HG03196 (cell line): ENCODE measurements around the gene SCN8A.
"Not testable (repeated sequence)": the region's sequence is repeated elsewhere in the genome, so short reads cannot be mapped to it uniquely, and the experiment has no call there.

Source experiments
- ATAC-seq: cut with Tn5 transposase; IDR thresholded peaks from one replicate; pipeline ENCODE4 v1.9.1; 2021; ENCODE audit not compliant: unreplicated experiment

The SCN8A gene

GRCh38 chr12:51591016-51591901 is at the start of gene SCN8A:
TSS of gene SCN8A (plus strand) at chr12:51591233. CDS start at chr12:51662818, 71,585 bp downstream.
- ATAC-seq: no peak

GRCh38 chr12:51546097-51546496 is 44.9 kb upstream of the SCN8A start:
- ATAC-seq: no peak

- ATAC-seq: no peak
Observed at GRCh38 chr12:51547606-51548005, 43.4 kb upstream of the SCN8A start.

- ATAC-seq: no peak
Observed at GRCh38 chr12:51548241-51548640, 42.8 kb upstream of the SCN8A start.

- no peak for ATAC-seq
Observed at GRCh38 chr12:51549637-51550036, 41.4 kb upstream of the SCN8A start.

- ATAC-seq: not testable (repeated sequence)
Observed at GRCh38 chr12:51568271-51569032, 22.6 kb upstream of the SCN8A start.

GRCh38 chr12:51579321-51579850 is 11.6 kb upstream of the SCN8A start:
- no peak for ATAC-seq

GRCh38 chr12:51589060-51589459 is 2.0 kb upstream of the SCN8A start:
- ATAC-seq: no peak

GRCh38 chr12:51589557-51590176 is 1.4 kb upstream of the SCN8A start:
- no peak for ATAC-seq

GRCh38 chr12:51590347-51591015 is 552 bp upstream of the SCN8A start:
- ATAC-seq: no peak

- ATAC-seq: no peak
Observed at GRCh38 chr12:51592034-51592705, 1.1 kb downstream of the SCN8A start.

GRCh38 chr12:51593021-51593420 is 2.0 kb downstream of the SCN8A start:
- no peak for ATAC-seq

- ATAC-seq: no peak
Observed at GRCh38 chr12:51593539-51593938, 2.5 kb downstream of the SCN8A start.

- no peak for ATAC-seq
Observed at GRCh38 chr12:51598156-51598555, 7.1 kb downstream of the SCN8A start.

- no peak for ATAC-seq
Observed at GRCh38 chr12:51600721-51601120, 9.7 kb downstream of the SCN8A start.

- ATAC-seq: no peak
Observed at GRCh38 chr12:51601241-51601640, 10.2 kb downstream of the SCN8A start.

GRCh38 chr12:51605896-51606295 is 14.9 kb downstream of the SCN8A start:
- not testable (repeated sequence) for ATAC-seq

- not testable (repeated sequence) for ATAC-seq
Observed at GRCh38 chr12:51607197-51607596, 16.2 kb downstream of the SCN8A start.

GRCh38 chr12:51620448-51620847 is 29.4 kb downstream of the SCN8A start:
- no peak for ATAC-seq
